NCI-H2227 (cell line): ENCODE data around the gene ZEB2.

Source experiments
- DNase-seq: peaks from one replicate; lab custom pipeline; 2025; ENCODE audit not compliant: unreplicated experiment; lab: John Stamatoyannopoulos, UW

ZEB2 gene

DNA sequence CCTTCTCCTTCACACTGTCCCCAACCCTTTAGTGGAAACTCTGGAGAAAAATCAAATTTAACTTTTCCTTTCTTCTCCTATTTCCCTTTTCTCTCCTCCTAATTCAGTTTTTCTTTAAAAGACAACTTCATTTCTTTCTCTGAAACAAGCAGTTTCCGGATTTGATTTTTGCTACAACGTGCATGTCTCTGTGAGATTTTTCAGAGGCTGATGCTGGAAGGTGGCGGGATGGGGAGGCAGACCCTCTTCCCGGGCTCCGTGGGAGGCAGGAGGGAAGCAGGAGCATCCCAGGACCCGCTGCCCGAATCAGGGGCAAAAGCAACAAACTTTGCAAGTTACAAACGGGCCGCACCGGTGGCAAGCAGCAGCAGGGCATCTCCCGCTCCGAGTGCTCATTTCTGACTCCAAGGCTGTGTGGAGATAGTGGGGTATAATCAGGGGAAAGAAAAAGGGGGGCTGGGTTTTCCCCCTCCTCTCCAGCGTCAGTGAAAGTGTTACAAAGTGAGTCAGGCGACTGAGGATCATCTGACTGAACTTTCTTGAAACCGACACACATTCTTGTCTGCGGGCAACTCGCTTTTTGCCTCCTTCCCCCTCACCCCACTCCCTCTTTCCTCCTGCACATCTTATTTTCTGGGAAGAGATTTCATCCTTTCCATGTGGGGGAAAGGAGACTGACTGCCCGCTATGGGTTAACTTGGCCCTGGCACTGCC lies 6.4 kb downstream of the ZEB2 start:
- DNase-seq = no peak

- DNase-seq = no peak
Measured at GRCh38 chr2:144512891-144513351, 7.0 kb downstream of the ZEB2 start.

GRCh38 chr2:144512470-144512869 lies 7.4 kb downstream of the ZEB2 start:
- no peak for DNase-seq

DNA sequence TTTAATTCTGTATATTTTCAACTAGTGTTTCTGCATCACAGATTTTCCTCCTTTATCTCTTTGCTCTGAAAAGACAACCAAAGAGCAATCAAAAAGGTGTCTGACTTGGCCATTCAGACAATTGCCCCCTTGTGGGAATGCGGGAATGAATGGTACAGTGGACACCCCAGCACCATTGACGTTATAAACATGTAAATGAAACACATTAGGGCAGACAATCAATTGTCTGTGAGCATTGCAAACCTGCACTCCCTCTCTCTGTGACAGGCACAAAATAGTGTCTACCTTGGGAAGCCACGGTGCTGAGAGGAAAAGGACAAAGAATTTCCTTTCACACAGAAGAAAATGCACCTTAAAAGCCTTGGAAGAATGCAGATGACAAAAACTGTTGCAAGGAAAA lies 8.0 kb downstream of the ZEB2 start:
- no peak for DNase-seq

- no peak for DNase-seq
Measured at GRCh38 chr2:144511226-144511810, 8.6 kb downstream of the ZEB2 start.

- peak; percentile 54 for DNase-seq
Measured at GRCh38 chr2:144510294-144510991, 9.5 kb downstream of the ZEB2 start.

GRCh38 chr2:144509879-144510221 lies 10.1 kb downstream of the ZEB2 start:
- DNase-seq = no peak

DNA sequence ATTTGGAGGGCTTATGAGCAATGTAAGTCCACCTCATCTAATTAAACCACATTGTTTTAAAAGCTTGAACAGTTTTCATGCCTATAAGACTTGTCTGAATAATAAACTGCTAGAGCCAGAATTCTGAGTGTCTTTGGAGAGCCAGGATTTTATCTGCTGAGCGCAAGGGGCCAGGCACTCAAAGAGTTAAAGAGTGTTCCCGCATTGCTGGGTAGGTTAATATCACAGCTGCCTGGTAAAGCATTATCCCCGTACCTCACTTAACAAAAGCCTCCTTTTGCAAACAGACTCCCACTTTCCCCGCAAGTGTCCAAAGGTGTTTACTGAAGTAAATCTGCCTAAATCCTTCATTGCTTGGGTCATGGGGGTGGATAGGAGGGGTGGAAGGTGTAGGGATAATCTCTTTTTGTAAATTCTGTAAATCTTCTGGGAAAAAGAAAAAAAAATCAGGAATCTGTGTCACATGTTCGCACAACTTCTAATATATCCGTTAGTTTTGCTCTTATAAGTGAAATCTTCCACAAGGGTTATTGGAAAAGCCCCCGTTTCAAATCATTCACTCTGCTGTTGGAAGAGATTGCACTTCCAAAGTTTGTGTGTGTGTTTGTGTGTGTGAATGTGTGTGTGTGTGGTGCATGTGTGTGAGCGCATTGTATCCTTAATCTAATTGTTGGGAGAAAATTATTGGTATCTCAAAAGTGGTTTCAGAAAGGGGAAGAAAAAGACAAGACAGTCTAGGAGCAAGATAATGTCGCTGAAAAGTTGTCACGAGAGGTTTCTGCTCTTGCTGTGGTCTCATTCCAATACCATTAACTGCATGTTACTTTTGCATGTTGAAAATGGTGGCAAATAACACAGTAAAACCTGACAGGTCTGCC lies 10.7 kb downstream of the ZEB2 start:
- no peak for DNase-seq

- DNase-seq = no peak
Measured at GRCh38 chr2:144508172-144508851, 11.6 kb downstream of the ZEB2 start.

GRCh38 chr2:144507441-144508171 lies 12.3 kb downstream of the ZEB2 start:
- no peak for DNase-seq

GRCh38 chr2:144505245-144505831 lies 14.6 kb downstream of the ZEB2 start:
- peak; percentile 19 for DNase-seq

DNA sequence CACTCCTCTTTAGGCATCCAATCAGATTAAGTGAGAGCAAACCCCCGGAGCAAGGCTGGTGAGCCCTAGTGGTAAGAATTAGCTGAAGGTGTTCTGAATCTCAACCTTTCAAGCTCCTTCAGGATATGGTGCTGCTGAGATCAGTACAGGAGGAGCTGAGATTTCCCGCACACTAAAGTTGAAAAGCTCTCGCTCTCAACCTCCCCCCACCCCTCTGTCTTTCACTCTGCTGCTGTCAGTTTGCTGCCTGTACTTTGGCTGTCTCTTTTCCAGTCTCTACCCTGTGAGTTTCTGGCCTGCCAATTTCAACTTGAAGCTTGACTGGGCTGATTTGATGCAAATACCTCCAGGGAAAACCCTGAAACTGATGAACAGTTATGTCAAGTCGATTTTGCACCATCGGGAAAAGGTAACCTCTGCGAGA lies 15.7 kb downstream of the ZEB2 start:
- DNase-seq = peak; percentile 16

DNA sequence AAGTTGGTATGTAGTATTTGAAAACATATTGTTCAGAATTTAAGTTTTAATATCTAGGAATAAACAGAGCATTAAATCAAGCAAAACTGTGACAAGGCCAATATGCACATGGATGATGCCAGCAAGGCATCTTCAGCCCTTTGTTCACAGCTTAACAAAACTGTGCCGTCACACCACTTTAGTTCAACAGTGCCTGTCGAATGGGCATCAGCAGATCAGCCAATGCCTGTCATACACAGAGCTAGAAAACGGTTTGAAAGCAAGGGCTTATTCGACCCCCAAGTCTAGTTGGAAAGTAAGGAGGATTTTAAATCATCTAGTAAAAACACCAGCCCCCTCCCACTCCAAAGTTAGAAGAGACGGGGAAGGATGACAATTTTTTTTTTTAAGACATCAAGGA lies 16.7 kb downstream of the ZEB2 start:
- no peak for DNase-seq

DNA sequence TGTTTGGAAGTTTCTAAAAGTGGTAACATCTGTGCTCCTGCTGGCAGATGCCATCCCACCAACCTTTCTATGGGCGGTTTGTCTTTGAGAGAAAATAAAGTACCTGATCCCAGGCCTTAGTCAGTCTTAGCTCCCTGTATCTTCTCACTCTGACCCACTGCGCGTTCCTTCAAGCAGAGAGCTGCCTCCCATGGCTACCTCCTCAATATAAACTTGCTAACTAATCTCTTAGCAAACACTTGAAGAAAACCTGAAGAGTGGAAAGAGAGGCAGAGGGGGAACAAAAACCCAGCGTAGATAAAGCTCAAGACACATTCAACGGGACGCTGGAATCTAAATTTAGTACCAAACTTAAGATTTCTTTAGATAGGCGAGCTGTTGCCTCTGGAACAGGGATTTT lies 17.6 kb downstream of the ZEB2 start:
- DNase-seq = no peak

DNA sequence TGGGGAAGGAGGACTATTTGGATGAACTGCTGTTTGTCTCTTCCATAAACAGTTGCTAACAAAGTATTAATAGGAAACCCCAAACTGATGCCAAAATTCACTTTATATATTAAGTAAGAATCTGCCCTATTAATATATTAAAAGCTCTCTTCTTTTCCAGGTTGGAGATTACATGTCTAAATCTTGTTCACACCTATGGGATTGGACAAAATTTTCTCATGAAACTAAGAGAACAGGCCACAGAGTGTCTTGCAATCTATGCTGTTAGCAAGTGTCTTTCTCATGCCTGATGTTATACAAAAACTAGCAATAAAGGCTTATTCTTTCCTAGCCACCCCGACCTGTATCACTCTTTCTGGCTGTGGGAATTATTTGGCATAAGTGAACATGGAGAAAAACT lies 18.3 kb downstream of the ZEB2 start:
- DNase-seq = no peak

- DNase-seq = no peak
Measured at GRCh38 chr2:144501118-144501517, 18.8 kb downstream of the ZEB2 start.

DNA sequence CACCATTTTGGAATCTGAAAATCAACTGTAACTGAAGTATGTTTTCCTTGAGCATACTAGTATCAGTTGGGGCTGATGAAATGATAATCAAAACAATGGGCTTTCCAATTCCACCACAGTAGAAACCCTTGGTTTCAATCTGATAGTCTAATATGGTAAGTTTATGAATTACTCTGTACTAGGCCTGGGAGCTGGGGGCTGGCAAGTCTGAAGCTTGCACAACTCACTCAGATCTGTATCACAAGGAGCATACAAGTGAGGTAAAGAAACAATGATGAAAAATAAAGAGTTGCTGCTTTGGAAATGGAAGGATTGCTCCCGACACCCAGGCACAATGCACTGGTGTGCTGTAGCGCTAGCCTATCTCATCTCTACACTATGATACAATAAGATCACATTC lies 19.4 kb downstream of the ZEB2 start:
- DNase-seq = no peak

GRCh38 chr2:144498277-144498676 lies 21.6 kb downstream of the ZEB2 start:
- DNase-seq = no peak

DNA sequence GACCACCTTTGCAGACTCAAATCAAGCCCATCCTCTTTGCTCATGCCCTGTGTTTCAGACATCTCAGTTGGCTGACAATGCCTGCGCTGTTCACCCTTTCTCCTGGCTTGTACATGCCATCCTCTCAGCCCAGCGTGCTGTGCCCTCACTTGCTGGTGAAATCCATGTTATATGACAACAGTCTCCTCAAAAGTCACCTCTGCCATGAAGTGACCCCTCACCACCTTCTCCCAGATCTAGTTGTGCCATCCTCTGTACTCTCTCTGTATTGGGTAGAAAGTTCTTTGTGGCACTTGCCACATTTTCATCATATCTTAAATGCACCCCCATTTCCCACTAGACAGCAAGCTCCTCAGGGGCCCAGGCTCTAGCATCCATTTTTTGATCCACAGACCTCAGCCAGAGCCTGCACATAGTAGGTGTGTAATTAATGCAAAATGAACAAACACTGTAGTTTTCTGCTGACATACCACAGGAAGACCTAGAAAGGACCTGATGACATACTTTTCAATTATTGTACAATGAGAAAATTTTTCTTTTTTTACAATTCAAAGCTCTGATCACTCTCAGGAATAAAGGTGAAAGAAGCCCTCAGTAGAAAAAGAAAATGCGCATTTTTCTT lies 22.8 kb downstream of the ZEB2 start:
- DNase-seq = no peak
